ENCODE data around the gene COL4A5. TPM values are rescaled to one million over a fixed set of nuclear protein-coding genes. Genes with fewer than 3 reads are reported as not detected.

Gene COL4A5
- total RNA-seq: 27.7 and 41.9 TPM in 2 replicates

GRCh38 chrX:108439426-108439942 is at the start of gene COL4A5:
TSS of gene COL4A5 (plus strand) at chrX:108439838. CDS start at chrX:108440126, 288 bp downstream.

GRCh38 chrX:108438110-108438623 is 1.5 kb upstream of the COL4A5 start, which contains the start of gene COL4A6:
TSS of gene COL4A6 (minus strand) at chrX:108438422. CDS start at chrX:108438196, 226 bp downstream.

GRCh38 chrX:108736509-108737479 is 297.2 kb downstream of the COL4A5 start, which contains the start of gene IRS4:
TSS of gene IRS4 (minus strand) at chrX:108736563.

Other genes with a start within 250 kb of the COL4A5 start
- 0.22 and 0.95 TPM in 2 replicates for gene COL4A6, start 1.4 kb upstream of the COL4A5 start, total RNA-seq